ENCODE data around the gene ZNF675.
"Not testable (repeated sequence)": the region's sequence is repeated elsewhere in the genome, so short reads cannot be mapped to it uniquely, and the experiment has no call there.

DNA sequence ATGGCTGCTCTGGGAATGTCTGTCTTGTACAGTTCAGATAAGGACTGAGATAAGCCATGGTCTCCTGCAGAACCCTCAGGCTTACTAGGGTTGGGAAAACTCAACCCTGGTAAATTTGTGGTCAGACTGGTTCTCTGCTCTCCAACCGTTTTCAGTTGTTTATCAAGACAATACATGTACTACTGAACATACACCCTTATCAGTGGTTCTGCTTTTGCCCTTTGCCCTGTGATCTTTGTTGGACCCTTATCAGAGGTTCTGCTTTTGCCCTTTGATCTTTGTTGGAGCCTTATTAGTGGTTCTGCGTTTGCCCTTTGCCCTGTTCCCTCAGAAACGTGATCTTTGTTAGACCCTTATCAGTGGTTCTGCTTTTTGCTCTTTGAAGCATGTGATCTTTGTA lies 37.2 kb downstream of the ZNF675 start:
- TF ChIP-seq EZH2 (IDR thresholded peaks at IDR 0.05); POLR2AphosphoS5 (IDR thresholded peaks at IDR 0.05; ENCODE audit: borderline replicate concordance, low read depth, low read length); FOXP2 (optimal IDR thresholded peaks at IDR 0.05; ENCODE audit: control extremely low read depth, extremely low read length, insufficient read depth): not testable (repeated sequence)

All from SK-N-MC (cell line).